ENCODE results near the gene ADH5. TPM values are rescaled to one million over a fixed set of nuclear protein-coding genes. Genes with fewer than 3 reads are reported as not detected.

The ADH5 gene
- total and polyA plus RNA-seq, 9 of the 15 experiments (the other 6 are each of a cell fraction or from before 2014, with no cell fraction given), result 115 to 310 (median 200) TPM

DNA sequence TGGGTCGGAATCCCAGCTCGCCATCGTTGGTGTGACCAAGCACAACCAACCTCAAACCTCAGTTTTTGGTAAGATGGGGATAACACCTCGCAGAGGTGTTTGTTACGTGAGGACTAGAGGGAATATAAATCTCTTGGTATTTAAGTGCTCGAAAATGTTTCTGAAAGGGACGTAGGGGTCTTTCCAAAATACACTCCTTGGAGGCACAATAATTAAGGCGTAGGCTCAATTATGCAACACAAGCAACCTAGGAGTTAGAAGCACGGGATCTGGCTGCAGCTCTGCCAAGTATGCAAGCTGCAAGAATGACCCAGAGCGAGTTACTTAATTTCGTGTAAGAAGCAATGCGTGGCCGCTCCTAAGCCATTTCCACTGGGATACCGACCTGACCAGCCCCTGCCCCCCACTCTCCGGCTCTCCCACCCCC is 552 bp downstream of the ADH5 start:
- TSS peak; percentile 68 for BruUV-seq (replicated peaks)
- Histone ChIP-seq H3K27ac (ENCODE audit: extremely low read depth, low read depth, low read length) (peak overlapping the region; percentile 90), H3K9me3 (replicated peaks; ENCODE audit: control insufficient read depth, insufficient read depth, low read depth, low read length) (no peaks in the 10 kb centered on the region), H3K9me1 (ENCODE audit: control insufficient read depth, insufficient read depth, low read length) (no peaks in the 10 kb centered on the region), H3K4me3 (peak overlapping the region; percentile 92), H3K27me3 (ENCODE audit: control insufficient read depth in 2 of 2, insufficient read depth in 2 of 2, low read length in 2 of 2) (no peaks in the 10 kb centered on the region), H3K4me2 (ENCODE audit: insufficient read depth, low read length) (peak overlapping the region; percentile 94), H2AFZ (ENCODE audit: low read depth, low read length) (peak overlapping the region; percentile 81; the same call in 1 of the 2 replicates), H3K9ac (ENCODE audit: insufficient read depth in 1 of 2, low read depth in 2 of 2, low read length in 2 of 2) (peak overlapping the region; percentile 86 to 97), H3K36me3 (ENCODE audit: control insufficient read depth, insufficient read depth, low read length) (peaks cover 29% of the 10 kb centered on the region), H3K79me2 (ENCODE audit: control insufficient read depth, insufficient read depth, low read length) (peaks cover 84% of the 10 kb centered on the region), H3K4me1 (replicated peaks in 1 of 2; ENCODE audit: control insufficient read depth in 2 of 2, insufficient read depth in 2 of 2, low read length in 2 of 2) (peaks cover 4 to 7% of the 10 kb centered on the region in 2 experiments; a peak in 4 of 5 replicates), H4K20me1 (replicated peaks; ENCODE audit: control insufficient read depth, insufficient read depth, low read length) (no peaks in the 10 kb centered on the region; the same call in 1 of the 2 replicates)
- peak in 2 of 4 experiments; percentile 34 to 59 for DNase-seq (ENCODE audit: extremely low read depth in 1 of 4, low spot score in 3 of 4)
- POLR2A ChIA-PET, result interaction anchor here (1.4 kb wide), 3 partner anchors 9 to 159 kb away, joined by 3 to 9 read pairs (median 4); partner anchors contain the start of gene EIF4E
- FAIRE-seq, result no peak
- peak; percentile 18 for ATAC-seq
- WGBS (ENCODE audit: insufficient coverage, low coverage, missing lambda C conversion rate), result 1% methylated on average over 15 of the region's 15 CpGs
- CTCF ChIA-PET (ENCODE audit: low intra/inter-chr PET ratio), result no interaction called here
- in situ Hi-C loops (cut with MboI) (no loop called here), intact Hi-C loops (cut with micrococcal nuclease) (no loop called here)
- TF ChIP-seq TEAD1 (CRISPR knock-in tag; IDR thresholded peaks at IDR 0.05) (0 out of 4 replicates have a peak, but pooled peaks of 1 of the 2 experiments have one; percentile 40), ELK1 (CRISPR knock-in tag; IDR thresholded peaks at IDR 0.05) (no peak), STAT5B (CRISPR knock-in tag; IDR thresholded peaks at IDR 0.05) (no peak), PCBP2 (IDR thresholded peaks at IDR 0.05; ENCODE audit: low read depth, low read length, poor library complexity, severe bottlenecking) (no peak), SRSF9 (IDR thresholded peaks at IDR 0.05; ENCODE audit: borderline replicate concordance, low read depth, low read length) (no peak), ATF4 (CRISPR knock-in tag; IDR thresholded peaks at IDR 0.05) (no peak), POLR2AphosphoS2 (IDR thresholded peaks at IDR 0.05; ENCODE audit: low read length) (no peak), ELF2 (CRISPR knock-in tag; IDR thresholded peaks at IDR 0.05) (no peak), DEAF1 (CRISPR knock-in tag; IDR thresholded peaks at IDR 0.05) (no peak), ZNF277 (CRISPR knock-in tag; IDR thresholded peaks at IDR 0.05; ENCODE audit: borderline replicate concordance) (no peak), BHLHE40 (IDR thresholded peaks at IDR 0.05; ENCODE audit: low read length) (peak; percentile 55; the same call in 1 of the 2 replicates), DACH1 (IDR thresholded peaks at IDR 0.05; ENCODE audit: partially characterized antibody) (no peak), PPARD (CRISPR knock-in tag; IDR thresholded peaks at IDR 0.05) (no peak), NR2C2 (CRISPR knock-in tag; IDR thresholded peaks at IDR 0.05) (no peak), NR2C2 (tag; IDR thresholded peaks at IDR 0.05) (no peak), TCFL5 (CRISPR knock-in tag; conservative IDR thresholded peaks at IDR 0.05) (no peak), ARID2 (IDR thresholded peaks at IDR 0.05) (no peak), MXD1 (CRISPR knock-in tag; IDR thresholded peaks at IDR 0.05; ENCODE audit: borderline replicate concordance, poor library complexity, severe bottlenecking) (no peak)
